Fibroblast of lung (primary cell): ENCODE data around the gene FAM83D.

ENCODE experiments used
- EZH2 ChIP-seq: IDR thresholded peaks from 2 replicates; pipeline ENCODE4 v1.5.1; 2012; ENCODE audit warnings: low read length, control low read depth, mild to moderate bottlenecking; ENCODE audit errors: missing control alignments
- TF ChIP-seq, protein P1 (sequence below), 2 donors: IDR thresholded peaks in 1 of 2; conservative IDR thresholded peaks in 1 of 2; 1 replicate in 1 of 2; 2 replicates in 1 of 2; pipeline ENCODE4 v1.5.1; 2011 to 2012; ENCODE audit warnings: low read length in 2 of 2, control low read depth in 1 of 2, inconsistent platforms in 1 of 2, low read depth in 1 of 2, mild to moderate bottlenecking in 1 of 2

- no peak for TF ChIP-seq EZH2
- TF ChIP-seq, protein P1, sequence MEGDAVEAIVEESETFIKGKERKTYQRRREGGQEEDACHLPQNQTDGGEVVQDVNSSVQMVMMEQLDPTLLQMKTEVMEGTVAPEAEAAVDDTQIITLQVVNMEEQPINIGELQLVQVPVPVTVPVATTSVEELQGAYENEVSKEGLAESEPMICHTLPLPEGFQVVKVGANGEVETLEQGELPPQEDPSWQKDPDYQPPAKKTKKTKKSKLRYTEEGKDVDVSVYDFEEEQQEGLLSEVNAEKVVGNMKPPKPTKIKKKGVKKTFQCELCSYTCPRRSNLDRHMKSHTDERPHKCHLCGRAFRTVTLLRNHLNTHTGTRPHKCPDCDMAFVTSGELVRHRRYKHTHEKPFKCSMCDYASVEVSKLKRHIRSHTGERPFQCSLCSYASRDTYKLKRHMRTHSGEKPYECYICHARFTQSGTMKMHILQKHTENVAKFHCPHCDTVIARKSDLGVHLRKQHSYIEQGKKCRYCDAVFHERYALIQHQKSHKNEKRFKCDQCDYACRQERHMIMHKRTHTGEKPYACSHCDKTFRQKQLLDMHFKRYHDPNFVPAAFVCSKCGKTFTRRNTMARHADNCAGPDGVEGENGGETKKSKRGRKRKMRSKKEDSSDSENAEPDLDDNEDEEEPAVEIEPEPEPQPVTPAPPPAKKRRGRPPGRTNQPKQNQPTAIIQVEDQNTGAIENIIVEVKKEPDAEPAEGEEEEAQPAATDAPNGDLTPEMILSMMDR (conservative IDR thresholded peaks at IDR 0.05 in 1 of 2, IDR thresholded peaks at IDR 0.05 in 1 of 2; ENCODE audit: low read depth in 1 of 2, low read length in 2 of 2), result no peak
These were observed 28.9 kb upstream of the FAM83D start for GRCh38 chr20:38897267-38897666.
